Left hindlimb (tissue), 1 donor: ENCODE results near the gene CCDC39.
A peak's percentile ranks its signal among the peaks of the same experiment; 100 is the strongest.
"Not testable (repeated sequence)": the region's sequence is repeated elsewhere in the genome, so short reads cannot be mapped to it uniquely, and the experiment has no call there.

Experiments used
- DNase-seq: peaks from one replicate; pipeline ENCODE4 v3.0.0-alpha.2; 2018

Gene CCDC39

GRCh38 chr3:180618563-180618962 is 60.7 kb downstream of the CCDC39 start:
- not testable (repeated sequence) for DNase-seq

GRCh38 chr3:180617049-180617448 is 62.2 kb downstream of the CCDC39 start:
- DNase-seq = no peak

- peak; percentile 29 for DNase-seq
Measured at GRCh38 chr3:180615954-180616353, 63.3 kb downstream of the CCDC39 start.

DNA sequence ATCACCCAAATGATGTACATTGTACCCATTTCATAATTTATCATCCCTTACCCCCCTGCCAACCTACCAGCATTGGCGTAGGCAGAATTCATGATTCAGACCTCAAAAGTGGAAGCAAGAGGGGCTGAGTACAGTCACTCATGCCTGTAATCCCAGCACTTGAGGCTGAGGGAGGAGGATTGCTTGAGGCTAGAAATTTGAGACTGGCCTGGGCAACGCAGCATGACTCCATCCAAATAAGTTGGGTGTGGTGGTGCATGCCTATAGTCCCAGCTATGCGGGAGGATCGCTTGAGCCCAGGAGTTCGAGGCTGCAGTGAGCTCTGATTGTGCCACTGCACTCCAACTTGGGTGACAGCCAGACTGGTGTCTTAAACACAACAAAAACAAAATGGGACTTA is 66.9 kb downstream of the CCDC39 start:
- no peak for DNase-seq

GRCh38 chr3:180611006-180611405 is 68.3 kb downstream of the CCDC39 start:
- DNase-seq = no peak

GRCh38 chr3:180601688-180602666 is 77.3 kb downstream of the CCDC39 start, which contains the start of gene TTC14:
Gene TTC14, plus strand, starts transcription at chr3:180602163. Its CDS starts 99 bp downstream, at chr3:180602262.
- DNase-seq = peak; percentile 94

GRCh38 chr3:180600473-180600872 is 78.8 kb downstream of the CCDC39 start:
- no peak for DNase-seq

- DNase-seq = no peak
Measured at GRCh38 chr3:180595559-180595935, 83.7 kb downstream of the CCDC39 start.

- no peak for DNase-seq
Measured at GRCh38 chr3:180594631-180595558, 84.4 kb downstream of the CCDC39 start.

GRCh38 chr3:180593631-180594030 is 85.7 kb downstream of the CCDC39 start:
- DNase-seq = not testable (repeated sequence)

DNA sequence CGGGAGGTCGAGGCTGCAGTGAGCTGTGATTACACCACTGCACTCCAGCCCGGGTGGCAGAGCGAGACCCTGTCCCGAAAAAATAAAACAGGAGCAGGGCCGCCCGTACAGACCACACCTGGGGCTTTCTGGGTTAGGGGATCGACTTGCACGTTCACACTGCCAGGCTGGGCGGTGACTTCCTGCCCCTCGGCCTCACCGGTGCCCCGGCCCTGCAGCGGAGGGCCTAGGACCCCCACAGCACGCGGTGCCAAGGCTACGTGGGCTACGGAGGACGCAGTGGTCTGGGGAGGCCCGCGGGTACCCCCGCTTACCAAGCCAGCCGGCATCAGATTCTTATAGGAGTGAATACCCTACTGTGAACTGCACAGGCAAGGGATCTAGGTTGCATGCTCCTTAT is 88.9 kb downstream of the CCDC39 start:
- DNase-seq = no peak

DNA sequence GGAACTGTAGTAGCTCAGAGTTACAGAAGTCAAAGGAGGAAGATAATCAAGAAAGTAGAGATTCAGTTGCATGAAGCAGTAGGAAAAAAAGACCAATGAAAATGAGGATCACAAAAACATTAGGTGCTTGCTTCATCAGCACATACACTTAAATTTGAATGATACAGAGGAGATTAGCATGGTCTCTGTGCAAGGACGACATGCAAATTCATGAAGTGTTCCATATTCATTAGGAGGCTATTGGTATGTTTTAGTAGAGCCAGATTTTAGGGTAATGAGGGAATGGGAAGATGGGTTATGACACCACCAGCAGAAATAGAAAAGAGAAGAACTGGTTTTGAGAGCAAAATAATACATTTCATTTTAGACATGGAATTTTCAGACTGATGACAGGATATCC is 98.4 kb downstream of the CCDC39 start:
- no peak for DNase-seq

GRCh38 chr3:180575571-180575970 is 103.7 kb downstream of the CCDC39 start:
- no peak for DNase-seq

GRCh38 chr3:180571831-180572598 is 107.3 kb downstream of the CCDC39 start:
- no peak for DNase-seq

- no peak for DNase-seq
Measured at GRCh38 chr3:180570238-180570637, 109.1 kb downstream of the CCDC39 start.

DNA sequence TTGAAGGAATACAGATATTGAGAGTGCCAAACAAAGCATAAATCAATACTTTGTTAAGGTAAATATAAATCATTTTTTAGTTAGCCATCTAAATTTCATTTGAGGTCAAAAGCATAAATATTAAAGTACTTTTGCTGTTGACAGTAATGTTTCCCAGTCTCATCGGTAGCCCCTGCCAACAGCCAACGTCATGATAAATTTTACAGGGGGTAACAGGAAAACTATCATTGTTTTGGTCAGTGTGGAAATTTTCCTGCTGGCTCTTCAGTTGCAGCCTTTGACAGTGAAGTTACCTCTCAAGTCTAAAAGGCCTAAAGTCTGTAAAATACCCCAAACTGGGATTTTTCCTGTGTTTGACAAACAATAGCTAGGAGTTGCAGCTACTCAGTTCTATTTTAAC is 114.6 kb downstream of the CCDC39 start:
- DNase-seq = no peak
